HepG2 (cell line): ENCODE measurements around the gene ALK. TPM values are rescaled to one million over a fixed set of nuclear protein-coding genes. Genes with fewer than 3 reads are reported as not detected.

Source experiments
- ATAC-seq: fragments of 200-7000 bp; cut with Tn5 transposase; 3 replicates; pipeline ENCODE4 v1.9.1; 2020; ENCODE audit warnings: mild to moderate bottlenecking, moderate library complexity
- BruUV-seq: library from RNA; stranded (reverse); fragments of 400-500 nt; replicated peaks from 2 replicates; lab custom pipeline; 2021; lab: Mats Ljungman, UMichigan
- CTCF ChIA-PET: fragments of 300-600 bp; formaldehyde crosslinking; extraction: SDS; loops from one replicate; lab custom pipeline; 2021; ENCODE audit warnings: low total read pairs, inconsistent platforms, low intra/inter-chr PET ratio; lab: Yijun Ruan, JAX
- POLR2A ChIA-PET: fragments of 350-600 bp; sonication (Branson Sonifier 250); formaldehyde crosslinking; loops from one replicate; lab custom pipeline; 2020; ENCODE audit warnings: antibody characterized with exemption, inconsistent platforms; lab: Yijun Ruan, JAX
- DNase-seq: peaks from one replicate; pipeline ENCODE4 v3.0.0-alpha.2; 2015; ENCODE audit warnings: low spot score
- FAIRE-seq: peaks from 3 replicates; lab custom pipeline; 2011; peaks lifted over from hg19 to GRCh38; lab: Jason Lieb, UNC
- H2AFZ ChIP-seq: one replicate; pipeline ENCODE4 v1.6.1; 2011; ENCODE audit warnings: low read length, inconsistent platforms
- H3K27ac ChIP-seq: fragments of 300-600 bp; 3 replicates; pipeline ENCODE4 v1.8.0; 2011; ENCODE audit warnings: mixed run types, mild to moderate bottlenecking, mixed read lengths, low read length, inconsistent platforms; ENCODE audit not compliant: insufficient read depth; ENCODE audit errors: extremely low read length
- H3K27me3 ChIP-seq, 2 experiments: fragments of 200-600 bp in 1 of 2; 2 replicates in 1 of 2; 3 replicates in 1 of 2; pipeline versions ENCODE4 v1.6.0 to v1.8.0; 2011; ENCODE audit warnings: low read length in 2 of 2, mild to moderate bottlenecking in 2 of 2, moderate library complexity in 2 of 2, inconsistent platforms in 1 of 2; ENCODE audit not compliant: insufficient read depth in 2 of 2, control insufficient read depth in 1 of 2
- H3K36me3 ChIP-seq, 2 experiments: fragments of 200-600 bp in 1 of 2; replicated peaks in 1 of 2; 2 replicates in 1 of 2; 3 replicates in 1 of 2; pipeline versions ENCODE4 v1.5.1 to v1.8.0; 2011; ENCODE audit warnings: low read length in 2 of 2, inconsistent platforms in 1 of 2; ENCODE audit not compliant: insufficient read depth in 2 of 2, control insufficient read depth in 1 of 2
- H3K4me1 ChIP-seq: 2 replicates; pipeline ENCODE4 v1.5.1; 2012; ENCODE audit warnings: low read length, inconsistent platforms; ENCODE audit not compliant: insufficient read depth
- H3K4me2 ChIP-seq: 2 replicates; pipeline ENCODE4 v1.6.0; 2011; ENCODE audit warnings: low read depth, low read length, inconsistent platforms
- H3K4me3 ChIP-seq, 3 experiments: fragments of 200-600 bp in 1 of 3; sonication (generic), shearing (Covaris generic) in 1 of 3; replicated peaks in 1 of 3; 2 replicates each; pipeline ENCODE4 v1.5.1; 2011 to 2016; ENCODE audit warnings: low read length in 3 of 3, inconsistent platforms in 2 of 3, low read depth in 2 of 3, mild to moderate bottlenecking in 2 of 3, control low read depth in 1 of 3, mixed read lengths in 1 of 3; ENCODE audit not compliant: insufficient read depth in 1 of 3
- H3K79me2 ChIP-seq: one replicate; pipeline ENCODE4 v1.6.1; 2011; ENCODE audit warnings: low read length, inconsistent platforms; ENCODE audit not compliant: insufficient read depth
- H3K9ac ChIP-seq: 2 replicates; pipeline ENCODE4 v1.6.0; 2011; ENCODE audit warnings: mild to moderate bottlenecking, low read depth, low read length, inconsistent platforms; ENCODE audit not compliant: insufficient read depth
- H3K9me3 ChIP-seq: 2 replicates; pipeline ENCODE4 v1.5.1; 2012; ENCODE audit warnings: mild to moderate bottlenecking, low read length
- H4K20me1 ChIP-seq: 2 replicates; pipeline ENCODE4 v1.6.0; 2011; ENCODE audit warnings: inconsistent platforms, mild to moderate bottlenecking, low read length, moderate library complexity; ENCODE audit not compliant: insufficient read depth
- BRCA1 ChIP-seq: sonication (generic); formaldehyde crosslinking; IDR thresholded peaks from 2 replicates; pipeline ENCODE4 v1.4.0; 2020; ENCODE audit warnings: missing genetic modification reagents
- CEBPG ChIP-seq: IDR thresholded peaks from 2 replicates; pipeline ENCODE4 v1.6.1; 2016
- CHD2 ChIP-seq: IDR thresholded peaks from 2 replicates; pipeline ENCODE4 v1.6.1; 2011; ENCODE audit warnings: low read depth, low read length, improper control_type of control experiment
- DMAP1 ChIP-seq: IDR thresholded peaks from 2 replicates; pipeline ENCODE4 v1.6.1; 2016
- IRF1 ChIP-seq: sonication (generic); formaldehyde crosslinking; IDR thresholded peaks from 2 replicates; pipeline ENCODE4 v1.4.0; 2020; ENCODE audit warnings: low read depth, mild to moderate bottlenecking, missing genetic modification reagents
- KMT2A ChIP-seq: sonication (generic); formaldehyde crosslinking; IDR thresholded peaks from 2 replicates; pipeline ENCODE4 v1.4.0; 2020; ENCODE audit warnings: missing genetic modification reagents
- MYC ChIP-seq: sonication (generic); formaldehyde crosslinking; IDR thresholded peaks from 2 replicates; pipeline ENCODE4 v1.9.0; 2021; ENCODE audit warnings: missing genetic modification reagents, borderline replicate concordance
- RAD51 ChIP-seq: fragments of 450-650 bp; IDR thresholded peaks from 2 replicates; pipeline ENCODE4 v1.6.1; 2016; ENCODE audit warnings: borderline replicate concordance
- TCF7L2 ChIP-seq: IDR thresholded peaks from 2 replicates; pipeline ENCODE4 v1.6.1; 2011; ENCODE audit warnings: mild to moderate bottlenecking, low read depth, low read length, moderate library complexity
- USF2 ChIP-seq, 2 experiments: sonication (generic) in 1 of 2; formaldehyde crosslinking in 1 of 2; IDR thresholded peaks; 2 replicates each; pipeline versions ENCODE4 v1.5.1 to v1.6.1; 2011 to 2020; ENCODE audit warnings: borderline replicate concordance in 1 of 2, low read depth in 1 of 2, low read length in 1 of 2, mild to moderate bottlenecking in 1 of 2, missing genetic modification reagents in 1 of 2, moderate library complexity in 1 of 2
- YY1 ChIP-seq: IDR thresholded peaks from 2 replicates; pipeline ENCODE4 v1.6.1; 2011; ENCODE audit warnings: low read length, low read depth, moderate library complexity, mild to moderate bottlenecking; ENCODE audit not compliant: insufficient read depth, insufficient replicate concordance
- ZNF230 ChIP-seq: sonication (generic); formaldehyde crosslinking; IDR thresholded peaks from 2 replicates; pipeline ENCODE4 v1.4.0; 2020; ENCODE audit warnings: mild to moderate bottlenecking, missing genetic modification reagents
- ZNF317 ChIP-seq: sonication (generic); formaldehyde crosslinking; IDR thresholded peaks from 2 replicates; pipeline ENCODE4 v1.5.0; 2020; ENCODE audit warnings: mild to moderate bottlenecking, missing genetic modification reagents
- ZNF740 ChIP-seq: sonication (generic); formaldehyde crosslinking; IDR thresholded peaks from 2 replicates; pipeline ENCODE4 v1.4.0; 2020; ENCODE audit warnings: missing genetic modification reagents
- WGBS: methylation state at CpG from one replicate; pipeline ENCODE4 v1.1.6; 2017; ENCODE audit warnings: low lambda C conversion rate; 5-methylcytosine and 5-hydroxymethylcytosine counted together
- in situ Hi-C: cut with HindIII; loops from 2 replicates; pipeline ENCODE4 v1.10.0; 2017; ENCODE audit warnings: low pct_unique_long_range_greater_than_20kb; ENCODE audit not compliant: extremely low pct_ligation_motif_present
- intact Hi-C: fragments of 100-400 bp; cut with micrococcal nuclease; formaldehyde crosslinking; loops from one replicate; pipeline ENCODE4 v1.10.0; 2022; ENCODE audit not compliant: unreplicated experiment
- polyA plus RNA-seq, 8 experiments: library from polyadenylated mRNA; depleted of rRNA in 3 of 8; stranded (reverse) in 7 of 8; unstranded in 1 of 8; fragments of >200 nt; fragmentation: Illumina TruSeq in 4 of 8; extraction: Trizol in 4 of 8; gene quantifications; 2 replicates each; pipeline versions ENCODE4 v1.2.1 to v1.2.3, GENCODE V29; 2011 to 2016; ENCODE audit warnings: low read depth in 4 of 8, missing spikeins in 1 of 8, mixed read lengths in 1 of 8; ENCODE audit not compliant: insufficient read depth in 1 of 8
- total RNA-seq, 5 experiments: library from RNA; depleted of rRNA; stranded (reverse); fragments of >200 nt; fragmentation: Illumina TruSeq; extraction: Trizol; gene quantifications; 2 replicates each; pipeline ENCODE4 v1.2.3, GENCODE V29; 2016; ENCODE audit warnings: low read depth in 1 of 5

Gene ALK
- total and polyA plus RNA-seq, 2 of the 13 experiments (the other 11 are each of a cell fraction or from before 2014, with no cell fraction given), result not detected

GRCh38 chr2:29528371-29528770, 393.0 kb downstream of the ALK start:
- H3K27ac ChIP-seq, result no peak overlapping the region
- intact Hi-C loops (no loop called here), in situ Hi-C loops (no loop called here)
- no peaks in the 10 kb centered on the region for H3K79me2 ChIP-seq
- POLR2A ChIA-PET, result no interaction called here
- no peaks in the 10 kb centered on the region for H3K36me3 ChIP-seq
- H4K20me1 ChIP-seq, result no peaks in the 10 kb centered on the region
- no peak for TF ChIP-seq USF2 (IDR thresholded peaks at IDR 0.05; ENCODE audit: low read depth, low read length)
- no peak for TF ChIP-seq USF2 (CRISPR knock-in tag; IDR thresholded peaks at IDR 0.05; ENCODE audit: borderline replicate concordance)
- no peak for TF ChIP-seq KMT2A (CRISPR knock-in tag)
- no peak overlapping the region for H3K9ac ChIP-seq
- H3K27me3 ChIP-seq, result peaks cover 0 to 3% of the 10 kb centered on the region in 2 experiments; a peak in 1 of 5 replicates
- 36% methylated on average over 4 of the region's 4 CpGs for WGBS
- H3K4me2 ChIP-seq, result no peak overlapping the region
- CTCF ChIA-PET, result no interaction called here
- no peak for DNase-seq
- H3K4me1 ChIP-seq, result no peaks in the 10 kb centered on the region
- no TSS peak for BruUV-seq
- no peak overlapping the region for H3K4me3 ChIP-seq
- H3K9me3 ChIP-seq, result no peaks in the 10 kb centered on the region
- FAIRE-seq, result no peak
- ATAC-seq, result no peak
- no peak overlapping the region for H2AFZ ChIP-seq

GRCh38 chr2:29527947-29528346, 393.4 kb downstream of the ALK start:
- BruUV-seq, result no TSS peak
- WGBS, result 22% methylated on average over 8 of the region's 8 CpGs
- in situ Hi-C loops, result no loop called here
- no peak for TF ChIP-seq ZNF740 (CRISPR knock-in tag)
- no peak for TF ChIP-seq RAD51
- TF ChIP-seq YY1, result no peak
- TF ChIP-seq IRF1 (CRISPR knock-in tag), result no peak
- TF ChIP-seq ZNF317 (CRISPR knock-in tag), result no peak
- no peak for TF ChIP-seq MYC (CRISPR knock-in tag)
- TF ChIP-seq DMAP1 (CRISPR knock-in tag), result no peak
- no peak for TF ChIP-seq BRCA1
- no peak for TF ChIP-seq CHD2
- TF ChIP-seq ZNF230 (CRISPR knock-in tag), result no peak
- no peak for TF ChIP-seq CEBPG (CRISPR knock-in tag)
- no peak for TF ChIP-seq TCF7L2

More at GRCh38 chr2:29527947-29528346, 393.4 kb downstream of the ALK start:
- Histone ChIP-seq H3K27ac (no peak overlapping the region), H3K4me3 (no peak overlapping the region), H3K36me3 (no peaks in the 10 kb centered on the region), H2AFZ (no peak overlapping the region), H3K4me2 (no peak overlapping the region), H3K9ac (no peak overlapping the region), H4K20me1 (no peaks in the 10 kb centered on the region), H3K9me3 (no peaks in the 10 kb centered on the region), H3K79me2 (no peaks in the 10 kb centered on the region), H3K27me3 (peaks cover 0 to 3% of the 10 kb centered on the region in 2 experiments; a peak in 1 of 5 replicates), H3K4me1 (no peaks in the 10 kb centered on the region)
- POLR2A ChIA-PET, result no interaction called here
- DNase-seq (no peak), FAIRE-seq (no peak), ATAC-seq (no peak)
- CTCF ChIA-PET, result no interaction called here
- intact Hi-C loops, result no loop called here
